CD1c-positive myeloid dendritic cell (primary cell): ENCODE results near the gene NCK2.

Experiments used
- DNase-seq: peaks from one replicate; pipeline ENCODE4 v3.0.0-alpha.2; 2016; ENCODE audit errors: extremely low spot score

NCK2 gene

DNA sequence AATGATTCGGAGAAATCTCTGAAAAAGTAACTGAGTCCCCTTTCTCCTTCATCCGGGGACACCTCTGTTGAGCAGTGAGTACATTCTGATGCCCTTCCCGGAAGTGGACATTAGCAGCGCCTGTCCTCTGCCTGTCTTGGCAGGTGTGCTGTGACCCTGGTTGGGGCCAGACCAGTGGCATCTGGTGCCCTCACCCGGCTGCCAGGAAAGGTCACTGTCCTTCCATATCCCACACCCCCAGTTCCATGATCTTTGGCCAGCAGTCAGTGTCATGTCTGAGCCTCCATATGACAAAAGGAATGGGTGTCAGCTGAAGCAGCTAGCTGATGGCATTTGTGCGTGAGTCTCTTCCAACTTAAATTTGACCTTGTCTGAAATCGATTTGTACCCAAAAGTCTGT, 128.1 kb downstream of the NCK2 start:
- no peak for DNase-seq

DNA sequence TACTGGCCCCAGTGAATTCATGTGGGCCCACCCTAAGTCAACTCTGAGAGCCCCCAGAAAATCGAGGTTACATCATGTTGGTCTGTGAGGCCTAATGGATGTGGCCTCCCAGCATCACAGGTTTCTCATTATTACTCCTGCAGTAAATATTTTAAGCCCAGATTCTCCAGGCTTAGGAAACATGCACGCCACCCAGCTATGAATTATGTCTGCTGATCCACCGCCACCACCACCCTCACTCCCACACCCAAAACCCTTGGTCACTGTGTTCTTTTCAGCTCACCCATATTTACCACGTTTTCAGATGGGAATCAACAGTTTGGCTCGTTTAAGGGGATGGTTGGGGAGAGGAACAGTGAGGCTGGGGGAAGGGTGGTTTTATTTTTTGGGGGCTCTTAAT, 128.6 kb downstream of the NCK2 start:
- DNase-seq: peak; percentile 3

DNA sequence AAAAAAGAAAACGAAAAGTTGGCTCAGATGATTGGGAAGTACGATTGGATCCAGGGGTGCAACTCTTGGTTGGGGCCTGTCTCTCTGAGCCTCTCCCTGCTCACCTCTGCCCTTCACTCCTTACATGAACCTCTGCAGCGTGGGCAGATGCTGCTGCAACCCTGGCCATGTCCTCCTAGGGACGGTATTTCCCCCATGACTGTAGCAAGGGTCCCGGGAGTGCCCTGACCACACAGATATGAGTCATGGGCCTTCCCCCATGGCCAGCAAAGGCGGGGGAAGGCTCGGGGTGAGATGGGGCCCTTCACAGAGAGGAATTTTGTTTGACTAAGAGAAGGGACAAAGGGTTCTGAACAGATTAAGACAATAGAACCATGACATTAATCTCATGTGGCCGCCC, 129.0 kb downstream of the NCK2 start:
- DNase-seq: peak; percentile 60

DNA sequence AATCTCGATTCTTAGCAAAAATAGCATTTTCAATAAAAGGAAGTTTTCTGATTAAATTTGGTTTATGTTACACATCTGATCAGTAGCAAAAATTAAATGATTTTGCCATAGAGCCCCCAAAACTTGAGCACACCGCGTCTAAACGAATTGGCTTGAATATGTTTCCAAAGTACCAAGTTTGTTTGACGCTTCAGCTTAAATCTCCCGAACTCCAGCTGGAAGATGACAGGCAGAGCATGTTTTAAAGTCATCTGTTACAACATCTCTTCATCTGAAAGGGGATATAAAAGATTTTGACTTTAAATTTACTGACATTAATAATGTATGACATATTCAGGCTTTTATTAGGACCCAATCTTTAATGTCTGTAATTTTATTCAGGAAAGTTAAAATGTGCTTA, 129.8 kb downstream of the NCK2 start:
- no peak for DNase-seq

DNA sequence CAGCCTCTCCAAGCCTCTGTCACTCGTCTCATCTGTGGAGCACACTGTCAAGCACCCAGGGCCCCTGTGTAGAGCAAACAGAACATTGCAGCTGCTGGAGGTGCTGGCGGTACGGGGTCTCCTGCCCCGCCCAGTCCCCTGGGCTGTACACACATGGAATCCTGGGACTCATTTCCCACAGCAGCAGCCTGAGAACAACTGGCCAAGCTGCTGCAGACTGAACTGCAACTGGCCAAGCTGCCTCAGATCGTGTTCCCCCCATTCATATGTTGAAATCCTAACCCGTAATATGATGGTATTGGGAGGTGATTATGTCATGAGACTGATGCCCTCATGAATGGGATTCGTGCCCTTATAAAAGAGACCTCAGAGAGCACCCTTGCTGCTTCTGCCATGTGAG, 130.5 kb downstream of the NCK2 start:
- DNase-seq: no peak

DNA sequence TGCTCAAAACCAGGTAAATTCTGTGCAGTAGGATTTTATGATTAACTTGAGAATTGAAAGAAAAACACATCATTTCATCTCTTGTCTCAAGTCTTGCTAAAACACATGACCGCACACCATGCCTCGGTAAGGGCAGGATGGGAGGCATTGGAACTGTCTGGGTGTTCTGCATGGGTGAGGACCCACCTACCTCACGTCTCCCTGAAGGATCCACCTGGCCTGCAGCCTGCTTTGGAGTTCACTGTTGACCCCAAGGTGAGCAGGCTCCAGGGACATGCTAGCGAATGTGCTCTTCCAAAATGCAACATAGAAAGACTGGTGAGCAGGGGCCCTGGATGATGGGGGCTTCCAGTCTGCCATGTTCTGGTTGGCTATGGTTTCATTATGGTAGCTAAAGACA, 131.5 kb downstream of the NCK2 start:
- DNase-seq: no peak

DNA sequence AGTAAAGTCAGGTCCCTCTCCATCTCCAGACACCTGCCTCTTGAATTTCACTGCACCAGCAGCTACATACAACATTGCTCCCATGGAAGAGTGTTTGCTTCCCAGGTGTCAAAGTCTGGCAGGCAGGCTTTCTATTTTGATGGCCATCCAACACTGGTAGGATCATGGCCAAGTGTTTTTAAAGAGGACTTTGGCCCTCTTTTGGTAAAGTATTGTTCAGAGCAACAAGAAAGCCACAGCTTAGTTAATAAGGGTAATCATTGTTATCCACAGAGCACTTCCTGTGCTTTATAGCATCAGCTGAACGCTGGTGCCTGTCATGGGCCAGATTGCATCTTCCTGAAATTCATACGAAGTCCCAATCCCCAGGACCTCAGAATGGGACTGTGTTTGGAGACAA, 133.2 kb downstream of the NCK2 start:
- no peak for DNase-seq

DNA sequence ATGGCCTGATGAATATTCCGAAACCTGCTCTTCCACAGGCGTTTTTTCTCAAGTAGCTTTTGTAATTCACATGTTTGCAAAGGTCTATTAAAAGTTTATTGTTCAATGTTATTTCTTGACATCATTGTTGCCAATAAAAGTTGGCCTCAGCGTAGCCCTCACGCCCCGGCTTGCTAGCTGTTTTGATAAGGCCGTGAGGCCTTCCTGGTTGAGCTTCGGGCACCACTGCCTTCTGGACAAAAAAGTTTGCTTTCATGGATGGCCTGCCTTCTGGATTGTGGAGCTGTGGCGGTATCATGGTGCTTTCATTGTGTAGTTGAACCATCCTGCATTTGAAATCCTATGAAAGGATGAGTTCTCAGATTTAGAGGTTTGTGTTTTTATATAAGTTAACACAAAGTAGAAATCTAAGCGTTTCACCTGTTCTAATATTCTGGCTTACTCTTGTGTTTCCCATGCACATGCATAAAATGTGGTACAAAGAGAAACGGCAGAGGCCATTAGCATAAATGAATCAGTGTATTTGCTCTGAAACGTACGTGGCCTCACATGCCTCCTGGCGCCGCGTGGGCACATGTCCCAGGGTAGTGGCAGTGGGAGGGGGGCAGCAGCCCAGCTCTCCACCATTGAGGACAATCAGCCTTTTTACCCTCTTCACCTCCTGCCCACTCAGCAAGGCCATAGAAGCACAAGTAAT, 134.5 kb downstream of the NCK2 start:
- no peak for DNase-seq

DNA sequence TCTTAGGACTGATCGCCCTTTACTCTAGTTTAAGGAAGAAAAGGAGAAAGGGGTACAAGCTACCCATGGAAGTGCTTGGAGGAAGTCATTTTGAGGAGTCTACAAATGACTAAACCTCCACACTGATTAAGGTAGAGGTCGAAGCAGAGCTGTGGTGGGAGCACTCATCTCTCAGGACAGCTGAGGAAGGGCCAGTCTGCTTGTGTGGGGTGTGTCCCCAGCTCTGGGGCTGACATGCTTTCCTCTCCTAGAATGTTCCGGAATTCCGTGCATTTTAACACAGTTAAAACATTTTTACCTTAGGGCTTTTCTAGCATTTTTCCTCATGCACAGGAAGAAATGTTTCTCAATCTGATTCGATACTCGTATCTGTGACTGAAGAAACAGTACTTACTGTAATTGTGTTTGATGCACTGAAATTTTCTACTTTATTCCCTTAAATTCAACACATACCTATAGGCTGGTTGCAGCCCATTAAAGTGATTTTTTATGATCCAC, 135.1 kb downstream of the NCK2 start:
- DNase-seq: no peak

DNA sequence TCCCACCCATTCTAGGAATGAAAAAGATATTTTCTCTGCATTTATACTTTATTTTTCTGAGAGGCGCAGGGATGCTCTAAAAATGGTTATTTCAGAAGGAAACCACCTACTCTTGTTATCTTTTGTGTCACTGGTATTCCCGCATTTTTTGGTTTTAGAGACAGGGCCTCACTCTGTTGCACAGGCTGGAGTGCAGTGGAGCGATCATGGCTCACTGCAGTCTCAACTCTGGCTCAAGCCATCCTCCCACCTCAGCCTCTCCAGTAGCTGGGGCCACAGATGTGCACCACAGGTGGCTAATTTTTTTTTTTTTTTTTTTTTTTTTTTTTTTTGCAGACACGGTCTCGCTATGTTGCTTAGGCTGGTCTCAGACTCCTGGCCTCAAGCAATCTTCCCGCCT, 135.9 kb downstream of the NCK2 start:
- DNase-seq: no peak

DNA sequence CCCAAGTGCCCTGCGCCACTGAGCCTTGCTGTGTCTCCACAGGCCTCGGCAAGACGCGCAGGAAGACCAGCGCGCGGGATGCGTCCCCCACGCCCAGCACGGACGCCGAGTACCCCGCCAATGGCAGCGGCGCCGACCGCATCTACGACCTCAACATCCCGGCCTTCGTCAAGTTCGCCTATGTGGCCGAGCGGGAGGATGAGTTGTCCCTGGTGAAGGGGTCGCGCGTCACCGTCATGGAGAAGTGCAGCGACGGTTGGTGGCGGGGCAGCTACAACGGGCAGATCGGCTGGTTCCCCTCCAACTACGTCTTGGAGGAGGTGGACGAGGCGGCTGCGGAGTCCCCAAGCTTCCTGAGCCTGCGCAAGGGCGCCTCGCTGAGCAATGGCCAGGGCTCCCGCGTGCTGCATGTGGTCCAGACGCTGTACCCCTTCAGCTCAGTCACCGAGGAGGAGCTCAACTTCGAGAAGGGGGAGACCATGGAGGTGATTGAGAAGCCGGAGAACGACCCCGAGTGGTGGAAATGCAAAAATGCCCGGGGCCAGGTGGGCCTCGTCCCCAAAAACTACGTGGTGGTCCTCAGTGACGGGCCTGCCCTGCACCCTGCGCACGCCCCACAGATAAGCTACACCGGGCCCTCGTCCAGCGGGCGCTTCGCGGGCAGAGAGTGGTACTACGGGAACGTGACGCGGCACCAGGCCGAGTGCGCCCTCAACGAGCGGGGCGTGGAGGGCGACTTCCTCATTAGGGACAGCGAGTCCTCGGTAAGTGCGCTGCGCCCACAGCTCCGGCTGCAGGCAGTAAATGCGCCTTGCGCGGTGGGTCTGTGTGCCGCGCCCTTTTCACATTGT, 136.8 kb downstream of the NCK2 start:
- no peak for DNase-seq

DNA sequence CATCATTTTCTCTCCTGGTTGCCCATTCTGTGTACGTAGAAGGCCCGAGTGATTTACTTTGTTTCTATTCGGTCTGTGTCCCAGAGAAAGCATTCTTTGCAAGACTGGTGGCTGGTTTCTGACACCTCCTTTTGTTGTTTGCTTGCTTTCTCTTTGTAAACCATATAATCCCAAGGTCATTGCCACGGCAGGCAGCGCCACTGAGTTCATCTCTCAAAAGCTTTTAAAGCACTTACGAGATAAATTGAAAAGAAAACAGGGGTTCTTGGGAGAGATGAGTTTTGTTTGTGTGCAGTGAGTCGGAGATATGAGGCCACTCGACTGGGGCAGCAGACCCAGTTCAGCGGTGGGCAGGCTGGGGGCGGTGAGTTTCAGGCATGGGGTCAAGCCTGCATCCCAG, 137.6 kb downstream of the NCK2 start:
- DNase-seq: no peak

DNA sequence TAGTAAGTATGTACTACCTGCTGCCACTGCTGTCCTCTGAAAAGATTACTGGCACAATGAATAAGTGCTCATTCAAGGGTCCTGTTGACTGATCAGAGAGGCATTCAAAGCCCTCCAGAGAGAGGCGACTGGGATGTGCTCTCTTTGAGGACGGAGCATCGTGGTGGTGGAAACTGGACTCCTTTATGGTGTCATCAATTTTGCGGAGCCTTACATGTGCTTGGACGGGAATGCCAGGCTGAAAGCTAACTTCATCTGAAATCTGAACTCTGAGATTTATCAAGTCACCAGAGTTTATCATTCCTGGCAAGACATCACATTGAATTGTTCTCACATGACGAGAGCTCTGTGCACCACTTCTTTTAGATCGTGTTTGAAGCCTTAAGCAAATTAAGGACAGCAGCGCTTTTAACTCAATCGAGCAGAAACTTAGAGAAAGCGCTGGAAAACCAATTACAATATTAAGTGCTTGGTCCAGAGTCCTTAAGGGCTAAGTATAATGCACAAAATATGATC, 138.3 kb downstream of the NCK2 start:
- DNase-seq: no peak

DNA sequence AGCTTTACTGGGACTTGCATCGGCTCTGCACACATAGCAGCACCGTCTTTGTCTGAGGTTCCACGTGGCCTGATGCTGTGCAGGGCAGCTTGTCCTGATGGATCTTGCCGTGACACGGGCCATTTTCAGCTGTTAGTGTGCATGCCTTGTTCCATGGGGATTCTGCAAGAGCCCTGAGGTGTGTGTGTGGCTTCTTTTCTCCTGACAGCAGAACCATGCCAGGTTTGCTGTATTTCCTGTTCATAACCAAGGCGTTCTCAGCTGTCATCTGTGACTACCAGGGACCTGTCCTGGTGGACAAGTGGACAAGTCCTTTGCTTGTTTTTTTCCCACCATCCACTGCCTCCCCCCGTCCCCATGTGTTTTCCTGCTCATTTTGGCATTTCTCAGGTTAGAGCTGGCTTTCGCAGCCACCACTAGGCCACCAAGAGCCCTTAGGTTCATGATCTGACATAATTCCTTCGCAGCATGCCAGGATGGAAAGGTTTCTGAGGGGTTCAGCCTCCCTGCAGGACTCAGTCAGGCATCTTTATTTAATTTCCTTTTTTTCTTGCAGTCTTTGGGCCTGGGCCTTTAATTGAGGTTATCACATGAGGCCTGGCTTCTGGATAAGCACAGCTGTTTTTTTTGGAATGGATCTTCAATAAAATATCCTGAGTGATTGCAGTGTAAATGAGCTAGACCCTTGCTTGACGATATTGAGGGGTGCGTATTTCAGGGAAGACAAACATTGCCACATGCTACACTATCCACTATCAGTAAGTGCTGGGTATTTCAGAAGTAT, 139.4 kb downstream of the NCK2 start:
- no peak for DNase-seq

DNA sequence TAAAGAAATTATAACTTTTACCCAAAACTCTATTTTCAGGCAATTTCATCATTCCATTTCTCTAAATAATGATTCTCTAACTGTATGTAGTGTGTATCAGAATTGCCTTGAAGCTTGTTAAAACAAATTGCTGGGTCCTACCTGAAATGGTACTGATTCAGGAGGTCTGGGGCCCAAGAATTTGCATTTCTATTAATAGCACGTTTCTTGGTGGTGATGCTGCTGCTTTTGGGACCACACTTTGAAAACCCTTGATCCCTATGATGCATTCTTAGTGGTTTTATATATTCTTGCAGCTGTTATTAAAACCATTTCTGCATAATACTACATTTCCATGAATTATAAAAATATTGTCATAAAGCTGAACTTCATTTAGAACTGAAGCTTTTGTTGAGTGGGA, 140.7 kb downstream of the NCK2 start:
- no peak for DNase-seq

DNA sequence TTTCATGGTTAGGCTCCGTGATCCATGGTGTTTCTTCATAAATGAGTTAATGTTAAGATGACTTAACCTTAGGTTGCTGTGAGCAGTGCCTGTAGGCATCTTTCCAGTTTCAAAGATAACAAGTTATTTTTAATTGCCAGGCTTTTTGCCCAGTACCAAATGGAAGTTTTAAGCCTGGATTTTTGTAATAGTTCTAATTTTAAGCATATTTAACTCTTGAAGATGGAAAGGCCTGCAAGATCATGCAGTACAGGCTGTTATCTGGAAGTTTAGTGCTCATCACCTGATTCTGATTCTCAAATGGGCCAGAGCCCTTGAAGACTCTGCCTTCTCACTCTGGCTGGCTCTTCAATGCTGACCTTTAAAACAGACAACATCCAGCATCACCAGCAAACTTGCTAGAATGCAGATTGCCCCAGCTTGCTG, 141.3 kb downstream of the NCK2 start:
- no peak for DNase-seq

DNA sequence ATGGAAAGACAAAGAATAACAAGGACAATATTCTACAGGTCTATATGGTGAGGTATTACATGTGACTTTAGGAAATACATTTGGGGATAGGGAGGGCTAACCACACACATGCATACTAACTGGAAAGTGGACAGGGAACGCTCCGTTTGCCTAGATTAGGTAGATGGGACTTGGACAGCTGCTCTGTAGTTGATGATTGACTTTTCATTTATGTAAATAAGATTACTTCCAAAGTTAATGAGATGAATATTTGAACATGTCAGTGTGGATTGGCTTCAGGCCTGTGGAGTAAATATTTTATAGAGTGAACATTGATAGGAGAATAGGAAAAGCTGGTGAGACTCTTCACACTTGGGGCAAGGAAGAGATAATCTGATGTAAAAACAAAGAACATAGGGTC, 142.0 kb downstream of the NCK2 start:
- no peak for DNase-seq

DNA sequence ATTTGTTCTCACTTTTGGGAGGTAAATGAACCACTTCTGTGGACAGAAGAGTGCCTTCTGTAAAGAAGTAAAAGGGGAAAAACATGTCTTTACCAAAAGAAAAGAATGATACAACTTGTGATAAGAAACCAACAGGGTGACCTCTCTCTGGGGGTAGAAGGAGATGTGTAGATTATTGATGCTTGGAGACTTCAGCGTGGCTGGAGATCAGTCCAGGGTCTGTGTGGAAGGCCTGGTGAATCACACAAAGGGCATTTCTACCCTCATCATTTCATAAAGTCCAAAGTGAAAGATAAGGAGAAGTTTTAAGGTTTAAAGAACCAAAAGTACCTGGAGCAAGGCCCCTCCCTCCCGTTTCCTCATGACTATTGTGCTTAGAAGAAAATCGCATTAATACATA, 142.5 kb downstream of the NCK2 start:
- no peak for DNase-seq

DNA sequence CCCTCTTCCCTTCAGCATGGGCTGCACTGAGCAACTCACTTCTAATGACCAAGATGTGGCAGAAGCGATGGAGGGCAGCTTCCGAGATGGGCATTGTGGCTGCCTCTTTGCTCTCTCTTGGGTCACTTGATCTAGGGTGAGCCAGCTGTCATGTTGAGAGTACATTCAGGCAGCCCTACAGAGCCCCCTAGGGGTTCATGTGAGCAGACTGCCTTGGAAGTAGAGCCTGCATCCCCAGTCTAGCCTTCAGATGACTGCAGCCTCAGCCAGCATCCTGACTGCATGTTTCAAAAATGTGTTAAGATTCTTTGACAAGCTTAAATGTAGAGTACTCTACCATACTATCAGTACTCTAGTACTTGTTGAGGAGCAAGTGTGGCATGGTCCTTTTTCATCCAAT, 143.9 kb downstream of the NCK2 start:
- peak; percentile 23 for DNase-seq

DNA sequence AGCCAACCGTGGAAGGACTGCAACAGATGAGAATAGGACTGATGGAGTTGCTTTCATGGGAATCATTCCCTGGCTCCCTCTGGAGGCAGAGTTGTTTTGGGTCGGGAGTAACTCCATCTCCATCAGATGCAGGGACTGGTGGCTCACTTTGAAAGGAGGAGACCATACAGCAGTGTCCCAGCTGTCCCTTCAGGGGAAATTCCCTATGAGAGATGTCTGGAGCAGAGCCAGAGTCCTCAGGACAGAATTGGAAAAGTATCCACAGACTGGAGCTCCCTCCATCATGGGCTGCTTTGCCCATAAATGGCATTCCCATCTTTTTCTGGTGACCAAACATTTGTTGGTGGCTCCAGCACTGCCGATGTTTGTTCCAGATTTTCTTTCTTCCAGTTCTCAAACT, 144.3 kb downstream of the NCK2 start:
- no peak for DNase-seq

DNA sequence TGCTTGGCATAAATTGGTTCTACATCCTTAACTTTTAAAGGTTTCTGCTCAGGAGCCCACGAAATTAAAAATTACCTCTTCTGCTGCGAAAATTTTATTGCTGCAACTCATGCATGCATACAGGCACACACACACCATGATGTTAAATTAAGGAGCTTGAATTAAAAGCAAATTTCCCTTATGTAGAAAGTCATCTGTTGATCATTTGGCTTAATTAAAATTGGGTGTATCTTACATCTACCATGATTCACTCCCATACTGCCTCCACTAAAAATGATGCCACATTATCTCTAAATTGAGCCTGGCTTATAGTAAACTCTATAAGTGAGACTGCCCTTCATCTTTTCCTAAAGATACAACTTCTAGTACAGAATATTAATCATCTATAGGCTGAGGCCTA, 145.4 kb downstream of the NCK2 start:
- no peak for DNase-seq

DNA sequence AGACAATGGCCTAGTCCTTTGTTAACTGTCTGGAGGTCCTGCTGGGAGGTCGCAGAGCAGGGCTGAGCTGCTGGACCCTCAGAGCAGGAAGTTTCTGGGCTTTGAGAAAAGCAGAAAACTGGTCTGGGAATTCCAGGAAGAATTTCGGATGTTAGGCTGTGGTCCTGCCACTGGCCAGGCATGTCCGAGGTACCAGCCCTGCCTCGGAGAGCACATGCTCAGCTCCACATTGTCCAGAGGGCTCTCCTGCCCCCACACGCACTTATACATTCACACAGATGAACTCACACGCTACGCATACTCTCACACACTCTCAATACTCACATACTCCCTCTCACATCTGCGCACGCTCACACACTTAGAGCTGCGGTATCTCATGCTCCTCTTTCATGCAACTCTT, 146.1 kb downstream of the NCK2 start:
- DNase-seq: no peak
